Ovary (tissue), 3 donors: ENCODE results near the gene PEPD.

Experiments
- POLR2A ChIP-seq: fragments of 450-650 bp; IDR thresholded peaks from one replicate; pipeline ENCODE4 v1.6.1; 2017; ENCODE audit warnings: antibody characterized with exemption, mild to moderate bottlenecking, moderate library complexity
- TF ChIP-seq, protein P1 (sequence below), 3 donors: fragments of 450-650 bp in 2 of 3; fragments of 200-600 bp in 1 of 3; IDR thresholded peaks; one replicate each; pipeline versions ENCODE4 v1.5.1 to v1.8.0; 2016 to 2022; ENCODE audit warnings: antibody characterized with exemption in 3 of 3, mild to moderate bottlenecking in 1 of 3
- donor health status: DM: no; HTN: no; CAD: no.

DNA sequence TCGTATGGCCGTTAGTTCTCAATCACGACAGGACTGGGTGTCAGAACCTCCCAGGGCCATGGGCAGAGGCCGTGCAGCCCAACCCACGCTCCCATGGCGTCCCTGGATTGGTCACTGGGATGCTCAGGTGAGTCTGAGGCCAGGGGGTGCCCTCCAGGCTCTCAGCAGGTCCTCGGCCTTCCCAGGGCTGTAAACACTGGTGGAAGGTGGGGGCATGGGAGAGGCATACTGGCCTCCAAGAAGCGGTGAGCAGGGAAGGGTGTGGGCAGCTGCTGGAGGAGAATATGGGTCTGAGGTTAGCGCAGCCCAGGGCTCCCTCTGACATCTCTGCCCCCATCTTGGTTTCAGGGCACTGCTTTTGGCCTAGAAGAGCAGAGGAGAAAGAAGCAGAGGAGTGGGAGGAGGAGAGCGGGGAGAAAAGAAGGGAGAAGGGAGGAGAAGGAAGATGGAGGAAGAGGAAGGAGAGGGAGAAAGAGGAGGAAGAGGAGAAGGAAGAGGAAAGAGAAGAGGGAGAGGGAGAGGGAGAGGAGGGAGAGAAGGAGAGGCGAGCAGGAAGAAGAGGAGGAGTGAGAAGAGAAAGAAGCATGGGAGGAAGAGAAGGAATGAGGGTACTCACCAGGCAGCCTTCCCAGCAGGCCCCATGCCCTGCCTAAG, 85.8 kb downstream of the PEPD start:
- TF ChIP-seq, protein P1, sequence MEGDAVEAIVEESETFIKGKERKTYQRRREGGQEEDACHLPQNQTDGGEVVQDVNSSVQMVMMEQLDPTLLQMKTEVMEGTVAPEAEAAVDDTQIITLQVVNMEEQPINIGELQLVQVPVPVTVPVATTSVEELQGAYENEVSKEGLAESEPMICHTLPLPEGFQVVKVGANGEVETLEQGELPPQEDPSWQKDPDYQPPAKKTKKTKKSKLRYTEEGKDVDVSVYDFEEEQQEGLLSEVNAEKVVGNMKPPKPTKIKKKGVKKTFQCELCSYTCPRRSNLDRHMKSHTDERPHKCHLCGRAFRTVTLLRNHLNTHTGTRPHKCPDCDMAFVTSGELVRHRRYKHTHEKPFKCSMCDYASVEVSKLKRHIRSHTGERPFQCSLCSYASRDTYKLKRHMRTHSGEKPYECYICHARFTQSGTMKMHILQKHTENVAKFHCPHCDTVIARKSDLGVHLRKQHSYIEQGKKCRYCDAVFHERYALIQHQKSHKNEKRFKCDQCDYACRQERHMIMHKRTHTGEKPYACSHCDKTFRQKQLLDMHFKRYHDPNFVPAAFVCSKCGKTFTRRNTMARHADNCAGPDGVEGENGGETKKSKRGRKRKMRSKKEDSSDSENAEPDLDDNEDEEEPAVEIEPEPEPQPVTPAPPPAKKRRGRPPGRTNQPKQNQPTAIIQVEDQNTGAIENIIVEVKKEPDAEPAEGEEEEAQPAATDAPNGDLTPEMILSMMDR (IDR thresholded peaks at IDR 0.05): no peak
- TF ChIP-seq POLR2A: no peak
